ENCODE measurements around the gene POLR3G.

Gene POLR3G

GRCh38 chr5:90476391-90476790, 1.7 kb downstream of the POLR3G start:
- TF ChIP-seq EZH2 (IDR thresholded peaks at IDR 0.05; ENCODE audit: borderline replicate concordance, low read length): no peak
- TF ChIP-seq CTCF (IDR thresholded peaks at IDR 0.05; ENCODE audit: low read length): no peak
- Histone ChIP-seq H3K4me2 (ENCODE audit: low read length) (peak overlapping the region; percentile 68), H3K9ac (ENCODE audit: low read length) (peak overlapping the region; percentile 38; the same call in 1 of the 2 replicates), H3K4me1 (ENCODE audit: insufficient read depth, low read length, severe bottlenecking) (peaks cover 39% of the 10 kb centered on the region), H2AFZ (ENCODE audit: low read length) (no peak overlapping the region), H3K4me3 (ENCODE audit: low read depth, low read length, poor library complexity, severe bottlenecking) (peak overlapping the region; percentile 65), H3K36me3 (ENCODE audit: insufficient read depth, low read length) (peaks cover 6% of the 10 kb centered on the region; the same call in 1 of the 2 replicates), H3K27me3 (ENCODE audit: insufficient read depth, low read length) (no peaks in the 10 kb centered on the region), H3K9me2 (ENCODE audit: low read depth, low read length) (no peaks in the 10 kb centered on the region), H3K27ac (ENCODE audit: low read depth, low read length, poor library complexity, severe bottlenecking) (peak overlapping the region; percentile 53), H3K79me2 (ENCODE audit: insufficient read depth, low read length) (peaks cover 8% of the 10 kb centered on the region; the same call in 1 of the 2 replicates), H4K20me1 (ENCODE audit: insufficient read depth, low read length) (no peaks in the 10 kb centered on the region), H3F3A (ENCODE audit: insufficient read depth, low read length) (no peaks in the 10 kb centered on the region), H3K9me3 (ENCODE audit: low read length) (no peaks in the 10 kb centered on the region)

GRCh38 chr5:90477073-90477472, 2.4 kb downstream of the POLR3G start:
- no peaks in the 10 kb centered on the region for H3K27me3 ChIP-seq (ENCODE audit: insufficient read depth, low read length)
- H3F3A ChIP-seq (ENCODE audit: insufficient read depth, low read length): no peaks in the 10 kb centered on the region
- no peaks in the 10 kb centered on the region for H3K9me2 ChIP-seq (ENCODE audit: low read depth, low read length)
- no peak overlapping the region for H3K4me3 ChIP-seq (ENCODE audit: low read depth, low read length, poor library complexity, severe bottlenecking)
- no peak overlapping the region for H3K9ac ChIP-seq (ENCODE audit: low read length)
- TF ChIP-seq CTCF (IDR thresholded peaks at IDR 0.05; ENCODE audit: low read length) (no peak), EZH2 (IDR thresholded peaks at IDR 0.05; ENCODE audit: borderline replicate concordance, low read length) (no peak)
- 0 out of 2 replicates have a peak, but pooled peaks cover 5% of the 10 kb centered on the region for H3K36me3 ChIP-seq (ENCODE audit: insufficient read depth, low read length)
- H3K27ac ChIP-seq (ENCODE audit: low read depth, low read length, poor library complexity, severe bottlenecking): no peak overlapping the region
- no peak overlapping the region for H2AFZ ChIP-seq (ENCODE audit: low read length)
- H3K4me2 ChIP-seq (ENCODE audit: low read length): peak overlapping the region; percentile 12; the same call in 1 of the 2 replicates
- no peaks in the 10 kb centered on the region for H3K9me3 ChIP-seq (ENCODE audit: low read length)
- H4K20me1 ChIP-seq (ENCODE audit: insufficient read depth, low read length): no peaks in the 10 kb centered on the region
- H3K4me1 ChIP-seq (ENCODE audit: insufficient read depth, low read length, severe bottlenecking): peaks cover 39% of the 10 kb centered on the region
- peaks cover 8% of the 10 kb centered on the region; the same call in 1 of the 2 replicates for H3K79me2 ChIP-seq (ENCODE audit: insufficient read depth, low read length)

GRCh38 chr5:90477621-90478215, 3.1 kb downstream of the POLR3G start:
- Histone ChIP-seq H3K27me3 (ENCODE audit: insufficient read depth, low read length) (no peaks in the 10 kb centered on the region), H3K4me2 (ENCODE audit: low read length) (peak overlapping the region; percentile 12; the same call in 1 of the 2 replicates), H4K20me1 (ENCODE audit: insufficient read depth, low read length) (no peaks in the 10 kb centered on the region), H3K4me3 (ENCODE audit: low read depth, low read length, poor library complexity, severe bottlenecking) (no peak overlapping the region), H2AFZ (ENCODE audit: low read length) (no peak overlapping the region), H3K27ac (ENCODE audit: low read depth, low read length, poor library complexity, severe bottlenecking) (no peak overlapping the region), H3K9me3 (ENCODE audit: low read length) (no peaks in the 10 kb centered on the region), H3K9ac (ENCODE audit: low read length) (no peak overlapping the region), H3F3A (ENCODE audit: insufficient read depth, low read length) (no peaks in the 10 kb centered on the region), H3K4me1 (ENCODE audit: insufficient read depth, low read length, severe bottlenecking) (peaks cover 33% of the 10 kb centered on the region), H3K36me3 (ENCODE audit: insufficient read depth, low read length) (0 out of 2 replicates have a peak, but pooled peaks cover 5% of the 10 kb centered on the region), H3K79me2 (ENCODE audit: insufficient read depth, low read length) (peaks cover 7% of the 10 kb centered on the region; the same call in 1 of the 2 replicates), H3K9me2 (ENCODE audit: low read depth, low read length) (no peaks in the 10 kb centered on the region)
- TF ChIP-seq CTCF (IDR thresholded peaks at IDR 0.05; ENCODE audit: low read length) (no peak), EZH2 (IDR thresholded peaks at IDR 0.05; ENCODE audit: borderline replicate concordance, low read length) (no peak)

Data from OCI-LY1 (cell line).